ENCODE data around the gene SMG1. TPM values are rescaled to one million over a fixed set of nuclear protein-coding genes. Genes with fewer than 3 reads are reported as not detected.
A peak's percentile ranks its signal among the peaks of the same experiment; 100 is the strongest.
"Not testable (repeated sequence)": the region's sequence is repeated elsewhere in the genome, so short reads cannot be mapped to it uniquely, and the experiment has no call there.

The SMG1 gene
- total RNA-seq, 1 donor from 2014 or later: 39.9 TPM

DNA sequence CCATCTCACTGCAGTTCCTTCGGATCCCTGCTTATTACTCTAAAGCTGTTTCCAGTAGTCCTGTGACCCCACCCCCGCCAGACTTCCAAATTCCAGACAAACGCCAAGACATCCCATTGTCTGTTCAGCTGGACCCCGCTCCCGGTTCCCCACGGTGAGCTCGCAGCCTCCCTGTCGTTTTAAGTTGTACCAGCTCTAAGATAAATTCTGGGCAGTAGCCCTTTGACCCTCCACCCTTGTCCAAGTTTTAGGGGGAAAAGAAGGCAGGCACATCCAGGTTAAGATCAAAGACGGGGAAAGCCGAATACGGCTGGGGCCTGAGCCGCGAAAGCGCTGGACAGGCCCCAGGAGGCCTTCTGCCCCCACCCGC lies 125.4 kb downstream of the SMG1 start:
- peak in 1 of 2 donors; percentile 32 for DNase-seq (ENCODE audit: low read depth in 2 of 2)

DNA sequence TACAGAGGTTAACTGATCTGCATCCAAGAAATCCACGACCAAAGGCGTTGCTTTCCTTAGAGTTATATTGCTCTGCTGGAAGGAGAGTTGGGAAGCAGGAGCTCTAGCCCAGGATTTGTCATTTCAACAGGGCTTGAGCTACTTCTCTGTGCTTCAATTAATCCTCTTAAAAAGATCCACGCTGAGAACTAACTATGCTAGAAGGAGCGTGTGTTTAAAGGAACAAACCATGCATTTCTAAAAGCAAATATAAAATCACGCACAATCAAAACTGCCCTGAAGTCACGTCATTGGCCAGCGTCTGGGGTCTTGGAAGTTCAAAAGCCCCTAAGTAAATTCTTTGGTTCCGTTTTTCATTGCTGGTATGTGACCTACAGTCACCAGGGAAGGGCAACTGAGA lies 125.9 kb downstream of the SMG1 start:
- no peak for DNase-seq (ENCODE audit: low read depth in 2 of 2)

DNA sequence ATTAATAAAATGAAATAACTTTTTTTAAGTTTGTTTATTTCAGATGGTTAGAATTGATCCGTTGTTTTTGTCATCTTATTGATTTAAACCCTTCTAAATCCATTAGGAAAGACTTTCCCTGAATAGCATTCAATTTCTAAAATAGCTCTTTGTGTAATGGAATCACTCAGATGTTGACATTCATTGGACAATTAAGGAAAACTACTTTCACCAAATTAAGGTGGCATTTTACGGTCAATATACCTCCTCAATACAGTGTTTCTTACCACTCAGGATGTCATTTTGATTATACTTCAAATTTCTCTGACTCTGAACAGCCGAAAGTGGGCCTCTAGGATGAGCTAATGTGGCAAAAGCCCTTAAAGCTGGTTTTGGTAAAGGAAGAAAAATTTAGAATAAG lies 126.7 kb downstream of the SMG1 start:
- no peak for DNase-seq (ENCODE audit: low read depth in 2 of 2)

DNA sequence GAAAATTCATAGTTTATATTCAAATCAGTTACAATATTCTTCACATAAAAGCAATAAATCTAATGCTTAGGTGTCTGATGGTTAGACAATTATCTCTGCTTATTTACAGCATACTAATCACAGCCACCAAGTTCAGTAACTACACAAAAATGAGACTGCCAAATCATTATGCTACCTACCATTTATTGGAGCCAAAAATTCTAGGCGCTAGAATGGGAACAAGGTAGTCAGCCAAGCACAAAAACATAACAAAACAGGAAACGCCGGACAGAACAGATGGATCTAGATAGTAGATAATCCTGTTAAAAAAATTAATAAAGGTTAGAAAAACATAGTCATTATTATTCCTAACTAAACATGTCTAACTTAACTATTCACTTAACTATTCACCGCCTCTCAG lies 128.5 kb downstream of the SMG1 start:
- peak in 1 of 2 donors; percentile 60 for DNase-seq (ENCODE audit: low read depth in 2 of 2)

DNA sequence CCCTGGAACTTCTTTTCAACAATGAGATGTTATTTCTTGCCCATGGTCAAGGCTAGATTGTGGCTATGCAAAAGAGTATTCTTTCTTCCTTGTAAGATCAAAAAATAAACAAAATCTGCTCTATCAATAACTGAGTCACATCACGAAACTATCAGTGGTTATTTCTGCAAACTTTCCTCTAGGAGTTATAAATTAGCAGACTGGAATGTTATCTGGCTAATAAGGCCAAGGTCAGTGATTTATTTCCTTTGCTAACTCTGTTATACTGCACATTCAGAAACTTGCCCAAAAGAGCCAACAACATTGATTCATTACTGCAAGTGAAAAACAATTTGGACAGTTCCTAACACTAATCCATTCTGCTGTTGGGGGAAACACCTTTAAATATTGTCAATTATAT lies 129.8 kb downstream of the SMG1 start:
- DNase-seq (ENCODE audit: low read depth in 2 of 2): peak in 1 of 2 donors; percentile 29

DNA sequence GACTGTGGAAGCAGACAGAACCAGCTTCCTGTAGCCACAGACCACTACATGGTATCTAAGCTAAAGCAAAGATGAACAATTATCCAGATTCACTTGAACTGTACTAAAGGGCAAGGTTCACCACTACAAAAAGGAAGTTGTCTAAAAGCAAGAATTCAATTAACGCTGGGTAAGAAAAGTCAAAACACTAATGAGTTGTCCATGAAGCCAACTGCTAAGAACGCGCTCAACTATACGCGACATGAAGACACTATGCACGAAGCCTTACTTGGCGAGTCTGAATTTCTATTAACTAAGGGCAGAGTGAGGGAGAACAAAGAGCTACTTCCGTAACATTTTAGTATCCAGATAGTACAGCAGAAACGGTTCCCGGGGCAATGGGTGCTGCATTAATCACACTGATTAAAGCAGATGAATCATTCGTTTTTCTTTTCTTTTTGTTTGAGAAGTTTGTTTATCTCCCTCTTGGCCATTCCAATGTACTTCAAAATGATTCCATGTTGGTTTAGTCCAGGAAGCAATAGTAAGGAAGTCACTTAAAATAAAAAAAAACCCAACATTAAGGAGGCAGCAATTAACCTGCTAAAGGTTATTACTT lies 133.3 kb downstream of the SMG1 start:
- peak in 1 of 2 donors; percentile 29 for DNase-seq (ENCODE audit: low read depth in 2 of 2)

DNA sequence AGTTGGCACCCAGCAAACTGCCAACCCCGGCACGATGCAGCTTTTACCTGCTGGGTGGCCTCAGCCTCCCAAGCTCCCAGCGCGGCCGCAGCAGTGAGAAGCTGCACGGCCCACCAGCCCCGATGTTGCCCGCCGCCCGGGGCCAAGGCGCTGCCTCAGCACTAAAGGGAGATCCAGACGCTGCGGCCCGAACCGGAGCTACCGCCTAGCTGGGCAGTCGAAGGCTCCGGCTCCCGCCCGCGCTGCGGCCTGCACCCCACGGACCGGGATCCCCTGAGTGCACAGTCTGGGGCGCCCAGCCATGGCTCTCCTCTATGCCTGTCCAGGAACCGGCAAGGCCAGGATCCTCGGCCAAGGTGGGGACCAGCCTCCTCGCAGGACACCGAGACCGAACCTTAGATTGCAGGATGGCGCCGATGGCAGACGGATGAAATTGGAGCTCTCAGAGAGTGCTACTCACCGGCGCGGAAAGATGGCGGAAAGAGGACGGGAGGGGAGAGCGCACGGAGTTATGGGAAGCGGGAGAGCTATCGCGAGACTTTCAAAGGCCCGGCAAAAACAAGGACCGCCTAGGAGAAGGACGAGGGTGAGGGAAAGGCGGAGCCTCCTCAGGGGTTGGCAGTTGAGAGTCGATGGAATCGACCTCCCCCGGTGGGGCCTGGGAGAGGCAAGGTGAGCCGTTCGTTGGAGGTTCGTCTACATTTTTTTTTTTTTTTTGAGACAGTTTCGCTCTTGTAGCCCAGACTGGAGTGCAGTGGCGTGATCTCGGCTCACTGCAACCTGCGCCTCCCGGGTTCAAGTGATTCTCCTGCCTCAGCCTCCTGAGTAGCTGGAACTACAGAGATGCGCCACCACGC lies 136.1 kb downstream of the SMG1 start, which contains the start of gene RPS15A:
Gene RPS15A (minus strand): TSS at position 485 of the 857 bp plus-strand sequence. CDS start 1,221 bp downstream, outside the sequence.
- DNase-seq (ENCODE audit: low read depth in 2 of 2): peak; percentile 97 to 98

DNA sequence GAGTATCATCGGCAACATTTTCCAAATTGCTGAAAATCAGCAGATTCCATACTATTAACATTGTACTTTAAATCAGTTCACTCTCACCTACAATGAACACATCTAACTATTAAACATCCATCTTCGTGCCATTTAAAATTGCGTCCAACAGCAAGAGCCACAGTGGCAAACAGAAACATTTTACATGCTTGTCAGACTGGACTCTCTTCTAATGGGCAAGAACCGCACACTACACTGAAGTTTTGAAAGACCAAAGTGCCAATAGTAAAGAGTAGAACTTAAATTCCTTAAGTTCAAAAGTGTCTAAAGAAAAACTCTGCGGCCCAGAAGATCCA lies 136.7 kb downstream of the SMG1 start:
- no peak for DNase-seq (ENCODE audit: low read depth in 2 of 2)

DNA sequence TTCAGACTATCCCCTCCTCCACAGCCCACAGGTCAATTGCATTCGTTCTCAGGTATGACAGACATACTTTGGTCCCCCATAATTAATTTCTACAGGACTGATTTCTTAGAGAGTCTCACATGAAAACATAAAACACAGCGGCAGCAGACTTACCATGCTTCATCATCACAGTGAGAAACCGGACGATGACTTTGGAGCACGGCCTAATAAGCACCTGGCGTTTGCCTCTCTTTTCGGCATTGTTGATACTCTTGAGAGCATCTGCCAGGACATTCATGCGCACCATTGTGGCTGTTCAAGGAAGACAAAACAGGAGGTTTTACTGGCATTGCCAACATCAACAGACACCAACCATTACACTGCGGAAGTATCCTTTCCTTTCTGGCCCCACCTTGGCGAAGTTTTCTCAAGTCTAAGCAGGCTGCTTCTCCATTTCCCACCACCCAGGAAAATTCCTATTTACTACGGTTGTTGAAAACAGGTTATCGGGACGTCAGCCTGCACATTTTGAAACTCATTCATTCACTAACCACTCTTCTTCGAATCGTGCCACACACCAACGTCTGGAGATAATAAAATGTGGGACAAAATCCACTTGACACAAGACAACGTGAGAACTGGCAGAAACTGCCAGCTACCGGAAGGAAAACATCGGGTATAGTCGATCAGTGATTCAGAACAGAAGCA lies 137.2 kb downstream of the SMG1 start:
- peak in 1 of 2 donors; percentile 67 for DNase-seq (ENCODE audit: low read depth in 2 of 2)

DNA sequence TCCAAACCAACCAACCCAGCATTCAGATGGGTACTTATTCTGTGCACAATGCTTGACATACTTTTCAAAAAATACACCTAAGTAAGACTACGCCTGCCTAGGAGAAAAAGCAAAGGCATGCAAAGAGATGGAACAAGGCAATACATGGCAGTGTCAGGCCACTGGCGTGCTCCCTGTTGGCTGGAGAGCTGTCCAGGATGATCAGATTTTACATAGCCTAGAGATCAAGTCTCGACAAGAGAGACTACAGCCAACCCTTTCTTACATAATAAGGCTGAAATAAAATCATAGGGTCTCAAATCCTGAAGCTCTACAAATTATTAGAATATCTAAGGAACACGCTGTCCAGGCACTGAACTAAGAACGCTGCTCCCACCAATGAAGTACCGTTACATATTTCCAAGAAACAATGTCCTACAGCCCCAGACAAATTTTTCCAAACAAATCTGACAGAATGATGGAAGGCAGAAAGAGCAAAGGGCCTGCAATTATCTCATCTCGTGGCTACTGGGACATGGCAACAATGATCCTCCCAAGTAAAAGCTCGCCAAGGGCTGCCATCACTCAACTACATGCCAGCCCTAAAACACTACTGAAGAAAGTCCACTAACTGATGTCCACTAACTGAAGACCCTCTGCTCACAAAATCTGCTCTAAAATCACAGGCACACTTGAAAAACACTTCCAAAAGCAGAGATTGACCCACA lies 141.1 kb downstream of the SMG1 start:
- DNase-seq (ENCODE audit: low read depth in 2 of 2): no peak

DNA sequence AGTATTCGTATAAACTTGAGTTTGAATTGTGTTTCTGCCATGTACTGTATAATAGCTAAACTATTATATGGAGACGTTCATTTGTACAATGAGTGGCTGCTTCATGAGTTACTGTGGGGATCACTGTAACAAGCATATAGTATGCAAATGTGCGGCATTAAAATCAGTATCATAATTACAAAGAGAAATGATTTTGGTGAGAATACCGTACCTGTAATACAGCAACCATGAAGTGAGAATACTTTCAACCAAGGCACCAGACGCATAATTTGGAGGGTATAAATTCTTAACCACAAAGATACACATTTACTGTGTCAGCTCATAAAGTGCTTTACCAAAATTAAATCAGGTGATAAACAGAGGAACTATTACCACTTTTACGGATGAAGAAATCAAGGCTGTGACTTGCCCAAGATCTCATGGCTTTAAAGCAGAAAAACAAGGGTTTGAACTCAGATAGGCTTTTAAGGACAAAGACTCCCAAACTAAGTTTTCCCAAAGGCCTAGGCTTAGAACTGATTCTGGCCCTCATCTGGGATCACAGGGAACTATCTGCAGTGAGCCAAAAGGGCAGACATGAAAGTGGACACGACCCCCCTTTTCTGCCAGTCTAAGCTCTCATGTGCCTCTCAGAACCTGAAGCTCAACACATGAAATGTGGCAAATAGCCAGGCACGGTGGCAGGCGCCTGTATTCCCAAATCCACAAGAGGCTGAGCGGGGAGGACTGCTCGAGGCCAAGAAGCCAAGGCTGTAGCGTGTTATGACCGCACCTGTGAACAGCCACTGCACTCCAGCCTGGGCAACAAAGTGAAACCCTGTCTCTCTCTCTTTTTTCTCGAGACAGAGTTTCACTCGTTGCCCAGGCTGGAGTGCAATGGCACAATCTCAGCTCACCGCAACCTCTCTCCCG lies 142.5 kb downstream of the SMG1 start:
- no peak for DNase-seq (ENCODE audit: low read depth in 2 of 2)

DNA sequence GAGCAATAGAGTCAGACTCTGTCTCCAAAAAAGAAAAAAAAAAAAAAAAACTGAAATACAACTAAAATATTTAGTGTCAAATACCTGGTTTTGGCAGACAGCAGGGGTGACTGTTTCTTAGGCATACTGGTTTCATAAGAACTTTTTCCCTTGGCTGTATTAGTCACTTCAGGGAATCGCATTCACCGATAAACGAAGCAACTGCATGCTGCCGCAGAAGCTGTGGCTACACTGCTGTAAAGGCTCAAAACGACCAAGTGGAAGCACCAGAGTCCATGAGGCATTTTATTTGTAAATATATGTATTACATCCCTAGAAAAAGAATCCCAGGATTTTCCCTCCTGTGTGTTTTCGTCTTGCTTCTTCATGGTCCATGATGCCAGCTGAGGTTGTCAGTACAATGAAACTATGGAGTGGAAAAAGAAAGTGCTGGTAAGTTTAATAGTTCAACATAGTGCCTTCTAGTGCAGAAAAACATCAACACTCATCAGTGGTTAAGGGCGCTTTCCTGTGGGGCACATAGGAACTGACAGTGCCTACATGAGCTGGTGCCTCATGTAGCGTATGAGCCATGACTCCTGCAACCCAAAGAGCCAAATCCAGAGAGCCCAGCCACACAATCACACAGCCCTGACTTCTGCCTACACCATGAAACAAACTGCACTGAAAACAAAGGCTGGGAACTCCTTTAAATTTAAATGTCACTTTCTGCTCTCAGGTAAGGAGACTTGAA lies 143.3 kb downstream of the SMG1 start:
- DNase-seq (ENCODE audit: low read depth in 2 of 2): no peak

DNA sequence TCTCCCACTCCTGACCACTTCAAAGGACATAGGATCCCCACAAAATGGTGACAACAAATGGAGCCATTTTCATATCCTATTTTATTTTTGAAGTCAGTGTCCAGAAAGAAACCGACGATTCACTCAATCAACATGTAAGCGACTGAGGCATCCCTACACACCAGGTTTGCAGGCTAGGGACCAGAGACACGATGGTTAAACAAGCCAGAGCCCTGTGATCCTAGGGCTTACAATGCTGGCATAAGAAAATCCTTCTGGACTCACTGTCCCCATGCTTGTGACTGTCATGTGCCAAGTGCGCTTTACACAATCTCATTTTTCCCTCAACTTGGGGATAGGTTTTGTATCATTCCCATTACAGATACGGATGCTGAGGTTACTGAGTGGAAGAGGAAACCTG lies 145.0 kb downstream of the SMG1 start:
- DNase-seq (ENCODE audit: low read depth in 2 of 2): not testable (repeated sequence)

DNA sequence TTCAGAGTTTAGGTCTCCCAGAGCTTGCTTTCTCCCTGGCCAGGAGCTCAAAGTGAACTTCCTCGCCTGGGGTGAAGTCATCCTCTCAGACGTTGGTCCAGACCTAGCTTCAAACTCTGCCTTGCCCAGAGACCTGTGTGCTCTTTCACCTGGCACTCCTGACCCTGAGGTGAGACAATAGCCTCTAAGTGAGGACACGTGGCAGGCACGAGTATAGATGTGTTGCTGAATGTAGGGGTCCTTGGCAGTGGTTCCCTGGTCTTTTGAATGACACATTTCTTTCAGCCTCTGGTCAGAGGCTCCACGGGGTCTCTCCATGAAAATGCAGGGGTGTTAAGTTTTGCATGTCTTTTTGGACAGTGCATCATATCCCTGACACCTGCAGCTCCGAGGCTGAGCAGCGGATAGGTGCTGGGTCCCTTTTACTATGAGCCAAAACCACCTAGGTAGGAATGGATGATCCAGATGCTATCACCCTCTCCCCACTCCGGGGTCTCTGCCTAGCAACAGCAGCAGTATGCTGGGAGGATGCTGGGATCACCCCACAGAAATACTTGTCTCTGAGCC lies 145.7 kb downstream of the SMG1 start:
- DNase-seq (ENCODE audit: low read depth in 2 of 2): not testable (repeated sequence)

DNA sequence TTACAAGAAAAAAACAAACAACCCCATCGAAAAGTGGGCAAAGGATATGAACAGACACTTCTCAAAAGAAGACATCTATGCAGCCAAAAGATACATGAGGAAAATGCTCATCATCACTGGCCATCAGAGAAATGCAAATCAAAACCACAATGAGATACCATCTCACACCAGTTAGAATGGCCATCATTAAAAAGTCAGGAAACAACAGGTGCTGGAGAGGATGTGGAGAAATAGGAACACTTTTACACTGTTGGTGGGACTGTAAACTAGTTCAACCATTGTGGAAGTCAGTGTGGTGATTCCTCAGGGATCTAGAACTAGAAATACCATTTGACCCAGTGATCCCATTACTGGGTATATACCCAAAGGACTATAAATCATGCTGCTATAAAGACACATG lies 148.5 kb downstream of the SMG1 start:
- not testable (repeated sequence) for DNase-seq (ENCODE audit: low read depth in 2 of 2)

DNA sequence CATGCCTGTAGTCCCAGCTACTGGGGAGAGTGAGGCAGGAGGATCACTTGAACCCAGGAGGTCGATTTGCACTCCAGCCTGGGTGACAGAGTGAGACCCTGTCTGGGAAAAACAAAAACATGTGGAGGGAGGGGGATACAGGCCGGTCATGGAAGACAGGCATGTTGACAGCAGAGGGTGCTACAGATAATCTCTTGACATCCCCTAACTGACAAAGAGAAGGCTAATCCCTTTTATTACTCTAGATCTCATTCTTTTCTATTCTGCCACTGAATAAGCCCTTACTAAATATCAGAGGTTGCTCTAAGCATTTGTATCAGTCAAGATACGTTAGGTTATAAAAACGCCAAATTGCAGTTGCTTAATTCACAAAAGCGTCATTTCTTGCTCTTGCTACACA lies 149.9 kb downstream of the SMG1 start:
- not testable (repeated sequence) for DNase-seq (ENCODE audit: low read depth in 2 of 2)

DNA sequence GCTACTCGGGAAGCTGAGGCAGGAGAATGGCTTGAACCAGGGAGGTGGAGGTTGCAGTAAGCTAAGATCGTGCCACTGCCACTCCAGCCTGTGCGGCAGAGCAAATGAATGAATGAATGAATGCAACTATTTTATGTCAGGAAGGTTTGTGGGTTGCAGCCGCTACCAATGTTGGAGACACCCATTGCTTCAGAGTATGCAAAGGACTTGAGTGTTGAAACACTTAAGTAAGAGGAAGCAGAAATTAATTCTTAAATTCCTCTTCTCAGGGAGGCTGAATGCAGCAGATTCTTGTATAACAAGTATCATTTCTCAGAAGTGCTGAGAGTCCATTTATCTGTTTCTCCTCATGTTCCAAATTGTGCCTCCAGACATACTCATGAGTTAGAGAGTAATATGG lies 151.6 kb downstream of the SMG1 start:
- not testable (repeated sequence) for DNase-seq (ENCODE audit: low read depth in 2 of 2)

DNA sequence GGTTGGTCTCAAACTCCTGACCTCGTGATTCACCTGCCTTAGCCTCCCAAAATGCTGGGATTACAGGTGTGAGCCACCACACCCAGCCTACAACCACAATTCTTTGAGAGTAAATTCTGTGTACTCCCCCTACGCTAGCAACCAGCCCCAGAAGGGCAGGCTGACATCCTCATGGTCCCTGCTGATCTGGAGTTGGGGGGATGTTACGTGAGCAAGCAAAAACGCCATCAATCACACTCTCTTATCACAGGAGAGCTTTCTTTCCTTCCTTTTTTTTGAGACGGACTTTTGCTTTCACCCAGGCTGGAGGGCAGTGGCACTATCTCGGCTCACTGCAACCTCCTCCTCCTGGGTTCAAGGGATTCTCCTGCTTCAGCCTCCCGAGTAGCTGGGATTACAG lies 154.0 kb downstream of the SMG1 start:
- DNase-seq (ENCODE audit: low read depth in 2 of 2): not testable (repeated sequence)

DNA sequence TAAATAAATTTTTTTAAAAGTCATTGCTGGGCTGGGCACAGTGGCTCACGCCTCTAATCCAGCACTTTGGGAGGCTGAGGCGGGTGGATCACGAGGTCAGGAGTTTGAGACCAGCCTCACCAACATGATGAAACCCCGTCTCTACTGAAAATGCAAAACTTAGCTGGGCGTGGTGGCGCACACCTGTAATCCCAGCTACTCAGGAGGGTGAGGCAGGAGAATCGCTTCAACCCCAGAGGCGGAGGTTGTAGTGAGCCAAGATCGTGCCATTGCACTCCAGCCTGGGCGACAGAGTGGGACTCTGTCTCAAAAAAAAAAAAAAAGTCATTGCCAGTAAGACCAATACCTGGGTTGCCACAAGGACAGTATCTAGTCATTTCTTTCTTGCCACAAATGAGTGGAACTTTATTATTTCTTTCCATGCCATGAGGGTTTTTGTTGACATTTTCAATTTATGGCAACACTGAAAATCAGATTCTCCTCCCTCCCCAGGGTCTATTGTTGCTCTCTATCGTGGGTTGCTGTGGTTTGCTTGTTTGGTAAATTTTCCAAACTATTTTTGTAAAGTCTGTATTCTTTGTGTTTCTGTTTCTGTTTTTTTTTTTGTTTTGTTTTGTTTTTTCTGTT lies 155.8 kb downstream of the SMG1 start:
- not testable (repeated sequence) for DNase-seq (ENCODE audit: low read depth in 2 of 2)

All from dermis microvascular lymphatic vessel endothelial cell (primary cell).